ENCODE measurements around the gene CCDC85B.

- TF ChIP-seq AFF4 (CRISPR knock-in tag; IDR thresholded peaks at IDR 0.05; ENCODE audit: borderline replicate concordance) (no peak), NFATC4 (CRISPR knock-in tag; IDR thresholded peaks at IDR 0.05) (no peak), E2F4 (CRISPR knock-in tag; IDR thresholded peaks at IDR 0.05; ENCODE audit: borderline replicate concordance, low read depth) (no peak), ATF3 (CRISPR knock-in tag; conservative IDR thresholded peaks at IDR 0.05) (no peak), CTCF (IDR thresholded peaks at IDR 0.05) (no peak)
- TF ChIP-seq, protein P1, sequence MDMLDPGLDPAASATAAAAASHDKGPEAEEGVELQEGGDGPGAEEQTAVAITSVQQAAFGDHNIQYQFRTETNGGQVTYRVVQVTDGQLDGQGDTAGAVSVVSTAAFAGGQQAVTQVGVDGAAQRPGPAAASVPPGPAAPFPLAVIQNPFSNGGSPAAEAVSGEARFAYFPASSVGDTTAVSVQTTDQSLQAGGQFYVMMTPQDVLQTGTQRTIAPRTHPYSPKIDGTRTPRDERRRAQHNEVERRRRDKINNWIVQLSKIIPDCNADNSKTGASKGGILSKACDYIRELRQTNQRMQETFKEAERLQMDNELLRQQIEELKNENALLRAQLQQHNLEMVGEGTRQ (CRISPR knock-in tag; IDR thresholded peaks at IDR 0.05), result no peak
These were observed 27.3 kb upstream of the CCDC85B start for GRCh38 chr11:65862941-65863888.
